ENCODE measurements around the gene FSTL4.

FSTL4 gene

DNA sequence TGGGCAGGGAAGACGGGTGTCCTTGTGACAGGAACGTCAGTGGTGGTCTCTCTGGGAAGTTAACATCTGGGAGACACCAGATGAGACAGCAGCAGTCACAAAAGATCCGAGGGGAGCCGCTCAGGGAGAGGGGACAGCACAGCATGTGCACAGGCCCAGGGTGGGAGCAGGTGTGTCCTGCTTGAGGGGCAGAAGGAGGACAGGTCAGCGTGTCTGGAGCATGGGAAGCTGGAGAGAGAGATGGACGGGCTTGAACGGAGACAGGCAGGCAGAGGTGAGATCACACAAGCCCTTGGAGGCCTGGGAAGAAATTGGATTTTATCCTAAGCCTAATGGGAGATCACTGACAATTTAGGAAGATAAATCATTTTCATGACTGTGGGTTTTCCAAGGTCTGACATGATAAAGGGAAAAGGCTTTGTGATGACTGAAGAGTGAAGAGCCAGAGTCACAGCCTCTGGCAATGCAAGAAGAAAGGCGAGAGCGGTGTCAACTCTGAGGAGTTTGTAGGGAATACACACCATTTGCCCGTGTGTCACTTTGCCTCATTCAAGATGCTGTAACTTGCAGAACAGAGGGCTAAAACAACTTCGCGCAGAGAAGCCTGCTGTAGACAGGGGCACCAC lies 88.3 kb downstream of the FSTL4 start:
- DNase-seq = no peak
- H3K79me2 ChIP-seq (ENCODE audit: low read length) = no peaks in the 10 kb centered on the region
- no peak overlapping the region for H3K4me3 ChIP-seq (ENCODE audit: low read length)
- H3K4me1 ChIP-seq (ENCODE audit: low read length) = no peaks in the 10 kb centered on the region
- H3K27me3 ChIP-seq (replicated peaks; ENCODE audit: insufficient read depth, low read length) = no peaks in the 10 kb centered on the region
- H4K20me1 ChIP-seq (ENCODE audit: insufficient read depth, low read length) = no peaks in the 10 kb centered on the region
- no peak overlapping the region for H3K9ac ChIP-seq (ENCODE audit: low read length)
- H3K9me3 ChIP-seq (replicated peaks; ENCODE audit: insufficient read depth, low read length) = no peaks in the 10 kb centered on the region
- no peaks in the 10 kb centered on the region for H3K9me2 ChIP-seq (replicated peaks; ENCODE audit: insufficient read depth, low read length)
- H3K4me2 ChIP-seq (ENCODE audit: low read depth, low read length) = no peak overlapping the region
- H3F3A ChIP-seq (ENCODE audit: insufficient read depth, low read length) = no peaks in the 10 kb centered on the region
- H3K36me3 ChIP-seq (replicated peaks; ENCODE audit: insufficient read depth, low read length) = no peaks in the 10 kb centered on the region
- TF ChIP-seq, protein P1, sequence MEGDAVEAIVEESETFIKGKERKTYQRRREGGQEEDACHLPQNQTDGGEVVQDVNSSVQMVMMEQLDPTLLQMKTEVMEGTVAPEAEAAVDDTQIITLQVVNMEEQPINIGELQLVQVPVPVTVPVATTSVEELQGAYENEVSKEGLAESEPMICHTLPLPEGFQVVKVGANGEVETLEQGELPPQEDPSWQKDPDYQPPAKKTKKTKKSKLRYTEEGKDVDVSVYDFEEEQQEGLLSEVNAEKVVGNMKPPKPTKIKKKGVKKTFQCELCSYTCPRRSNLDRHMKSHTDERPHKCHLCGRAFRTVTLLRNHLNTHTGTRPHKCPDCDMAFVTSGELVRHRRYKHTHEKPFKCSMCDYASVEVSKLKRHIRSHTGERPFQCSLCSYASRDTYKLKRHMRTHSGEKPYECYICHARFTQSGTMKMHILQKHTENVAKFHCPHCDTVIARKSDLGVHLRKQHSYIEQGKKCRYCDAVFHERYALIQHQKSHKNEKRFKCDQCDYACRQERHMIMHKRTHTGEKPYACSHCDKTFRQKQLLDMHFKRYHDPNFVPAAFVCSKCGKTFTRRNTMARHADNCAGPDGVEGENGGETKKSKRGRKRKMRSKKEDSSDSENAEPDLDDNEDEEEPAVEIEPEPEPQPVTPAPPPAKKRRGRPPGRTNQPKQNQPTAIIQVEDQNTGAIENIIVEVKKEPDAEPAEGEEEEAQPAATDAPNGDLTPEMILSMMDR (IDR thresholded peaks at IDR 0.05; ENCODE audit: low read length) = no peak
- TF ChIP-seq EZH2 (optimal IDR thresholded peaks at IDR 0.05; ENCODE audit: low read depth, low read length) (no peak), EZH2phosphoT487 (IDR thresholded peaks at IDR 0.05; ENCODE audit: low read length) (no peak)
- H3K27ac ChIP-seq (ENCODE audit: low read length) = no peak overlapping the region
- no peak overlapping the region for H2AFZ ChIP-seq (ENCODE audit: low read length)

DNA sequence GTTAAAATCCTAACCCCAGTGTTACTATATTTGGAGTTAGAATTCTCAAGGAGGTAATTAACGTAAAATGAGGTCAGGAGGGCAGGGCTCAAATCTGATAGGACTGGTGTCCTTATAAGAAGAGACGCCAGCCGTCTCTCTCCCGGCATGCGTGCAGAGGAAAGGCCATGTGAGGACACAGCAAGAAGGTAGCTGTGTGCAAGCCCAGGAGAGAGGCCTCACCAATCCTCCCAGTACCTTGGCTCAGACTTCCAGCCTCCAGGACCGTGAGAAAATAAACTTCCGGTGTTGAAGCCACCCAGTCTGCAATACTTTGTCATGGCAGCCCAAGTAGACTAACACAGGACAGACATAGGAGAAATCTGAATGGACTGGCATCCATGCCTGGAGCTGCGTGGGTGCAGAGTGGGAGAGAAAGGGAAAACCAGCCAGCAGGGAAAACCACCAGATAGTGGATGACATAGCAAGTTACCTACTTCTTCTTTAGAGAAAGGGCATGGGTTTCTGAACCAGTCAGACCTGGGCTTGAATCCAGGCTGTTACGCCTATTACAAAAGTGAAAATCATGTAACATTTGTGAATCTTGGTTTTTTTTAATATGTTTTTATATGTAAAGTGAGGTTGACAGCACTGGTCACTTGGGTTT lies 89.2 kb downstream of the FSTL4 start:
- Histone ChIP-seq H3K27ac (ENCODE audit: low read length) (no peak overlapping the region), H3F3A (ENCODE audit: insufficient read depth, low read length) (no peaks in the 10 kb centered on the region), H3K36me3 (replicated peaks; ENCODE audit: insufficient read depth, low read length) (no peaks in the 10 kb centered on the region), H2AFZ (ENCODE audit: low read length) (no peak overlapping the region), H3K9ac (ENCODE audit: low read length) (no peak overlapping the region), H3K27me3 (replicated peaks; ENCODE audit: insufficient read depth, low read length) (no peaks in the 10 kb centered on the region), H3K4me2 (ENCODE audit: low read depth, low read length) (no peak overlapping the region), H3K79me2 (ENCODE audit: low read length) (no peaks in the 10 kb centered on the region), H3K4me3 (ENCODE audit: low read length) (no peak overlapping the region), H3K9me3 (replicated peaks; ENCODE audit: insufficient read depth, low read length) (no peaks in the 10 kb centered on the region), H3K4me1 (ENCODE audit: low read length) (no peaks in the 10 kb centered on the region), H4K20me1 (ENCODE audit: insufficient read depth, low read length) (no peaks in the 10 kb centered on the region), H3K9me2 (replicated peaks; ENCODE audit: insufficient read depth, low read length) (no peaks in the 10 kb centered on the region)
- TF ChIP-seq EZH2 (optimal IDR thresholded peaks at IDR 0.05; ENCODE audit: low read depth, low read length) (no peak), EZH2phosphoT487 (IDR thresholded peaks at IDR 0.05; ENCODE audit: low read length) (no peak)
- TF ChIP-seq, protein P1 (IDR thresholded peaks at IDR 0.05; ENCODE audit: low read length) = no peak
- DNase-seq = no peak

DNA sequence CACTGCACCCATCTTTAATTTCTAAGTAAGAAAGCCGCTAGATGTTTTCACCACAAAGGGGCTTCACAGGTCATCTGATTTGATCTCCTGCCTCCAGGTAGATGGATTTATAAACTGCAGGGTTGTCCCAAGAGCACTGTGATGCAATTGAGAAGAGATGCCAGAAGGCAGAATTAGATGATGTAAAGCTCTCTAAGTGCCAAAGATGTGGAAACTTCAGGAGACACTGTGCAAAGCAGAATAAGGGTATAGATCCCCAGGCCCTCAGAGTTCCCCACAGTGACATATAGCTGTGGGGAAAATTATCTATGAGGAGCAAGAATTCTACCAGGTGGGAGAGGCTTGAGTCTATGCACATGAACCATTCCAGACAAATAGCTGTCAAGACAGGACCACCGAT lies 90.5 kb downstream of the FSTL4 start:
- H3F3A ChIP-seq (ENCODE audit: insufficient read depth, low read length) = no peaks in the 10 kb centered on the region
- H3K4me3 ChIP-seq (ENCODE audit: low read length) = no peak overlapping the region
- no peak for DNase-seq
- no peak overlapping the region for H2AFZ ChIP-seq (ENCODE audit: low read length)
- no peak overlapping the region for H3K4me2 ChIP-seq (ENCODE audit: low read depth, low read length)
- no peaks in the 10 kb centered on the region for H3K4me1 ChIP-seq (ENCODE audit: low read length)
- H3K9me3 ChIP-seq (replicated peaks; ENCODE audit: insufficient read depth, low read length) = no peaks in the 10 kb centered on the region
- no peaks in the 10 kb centered on the region for H3K9me2 ChIP-seq (replicated peaks; ENCODE audit: insufficient read depth, low read length)
- no peaks in the 10 kb centered on the region for H3K79me2 ChIP-seq (ENCODE audit: low read length)
- H3K27me3 ChIP-seq (replicated peaks; ENCODE audit: insufficient read depth, low read length) = no peaks in the 10 kb centered on the region
- H3K27ac ChIP-seq (ENCODE audit: low read length) = no peak overlapping the region
- TF ChIP-seq, protein P1 (IDR thresholded peaks at IDR 0.05; ENCODE audit: low read length) = no peak
- TF ChIP-seq EZH2phosphoT487 (IDR thresholded peaks at IDR 0.05; ENCODE audit: low read length) = no peak
- no peaks in the 10 kb centered on the region for H4K20me1 ChIP-seq (ENCODE audit: insufficient read depth, low read length)
- H3K9ac ChIP-seq (ENCODE audit: low read length) = no peak overlapping the region
- no peaks in the 10 kb centered on the region for H3K36me3 ChIP-seq (replicated peaks; ENCODE audit: insufficient read depth, low read length)
